GM15510 (cell line): Measurements from ENCODE around the gene STT3B.

ENCODE experiments used
- POLR2A ChIP-seq: IDR thresholded peaks from 3 replicates; pipeline ENCODE4 v1.6.1; 2011; ENCODE audit warnings: borderline replicate concordance; ENCODE audit not compliant: insufficient read length; ENCODE audit errors: extremely low read depth

The STT3B gene

DNA sequence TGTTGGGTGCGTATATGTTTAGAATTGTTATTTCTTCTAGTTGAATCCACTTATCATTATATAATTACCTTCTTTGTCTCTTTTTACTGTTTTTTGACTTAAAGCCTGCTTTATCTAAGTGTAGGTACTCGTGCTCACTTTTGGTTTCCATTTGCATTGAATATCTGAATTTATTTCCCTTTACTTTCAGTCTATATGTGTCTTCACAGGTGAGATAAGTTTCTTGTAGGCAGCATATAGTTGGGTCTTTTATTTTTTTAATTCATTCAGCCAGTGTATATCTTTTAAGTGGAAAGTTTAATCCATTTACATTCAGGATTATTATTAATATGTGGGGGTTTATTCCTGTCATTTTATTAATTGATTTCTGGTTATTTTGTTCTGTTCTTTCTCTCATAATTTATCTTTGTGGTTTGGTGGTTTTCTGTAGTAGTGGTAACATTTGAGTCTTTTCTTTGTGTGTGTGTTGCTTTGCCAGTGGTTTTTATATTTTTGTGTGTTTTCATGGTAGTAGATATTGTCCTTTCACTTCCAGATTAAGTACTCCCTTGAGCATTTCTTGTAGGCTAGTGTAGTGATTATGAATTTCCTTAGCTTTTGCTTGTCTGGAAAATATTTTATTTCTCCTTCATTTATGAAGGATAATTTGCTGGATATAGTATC, 27.3 kb downstream of the STT3B start:
- TF ChIP-seq POLR2A: no peak

DNA sequence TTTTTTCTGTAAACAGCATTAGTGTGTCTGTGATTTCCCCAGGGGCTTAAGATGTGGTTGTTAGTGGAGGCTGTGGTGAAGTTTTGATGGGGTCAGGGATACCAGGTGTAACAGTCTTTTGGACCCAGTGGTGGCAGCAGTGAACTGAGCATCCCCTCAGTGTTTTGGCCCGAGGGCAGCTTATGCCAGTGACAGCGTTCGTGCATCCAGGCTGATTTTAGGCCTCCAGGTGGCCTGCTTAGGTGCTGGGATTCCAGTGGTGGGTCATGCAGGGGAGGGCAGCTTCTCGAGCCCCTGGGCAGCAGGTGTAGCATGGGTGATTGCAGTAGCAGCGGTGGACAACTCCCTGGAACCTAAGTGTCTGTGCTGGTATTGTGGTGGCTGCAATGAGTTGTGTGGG, 29.2 kb downstream of the STT3B start:
- no peak for TF ChIP-seq POLR2A

DNA sequence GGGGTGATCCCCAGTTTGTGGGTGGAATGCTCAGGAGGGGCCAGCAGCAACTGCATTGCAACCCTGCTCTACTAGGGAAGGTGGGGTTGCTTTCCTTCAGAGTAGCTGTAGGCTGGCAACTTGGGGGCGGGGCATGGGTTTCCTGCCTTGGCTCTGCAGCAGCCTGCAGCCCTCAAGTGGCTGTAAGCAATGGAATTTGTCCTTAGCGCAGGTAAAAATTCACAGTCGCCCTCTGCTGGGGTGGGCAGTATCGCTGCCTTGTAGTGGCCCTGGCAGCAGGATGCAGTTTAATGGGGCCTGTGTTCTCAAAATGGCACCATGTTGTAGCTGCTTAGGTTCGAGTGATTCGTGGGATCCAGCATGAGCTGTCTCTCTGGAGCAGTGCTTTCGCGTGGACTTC, 29.8 kb downstream of the STT3B start:
- no peak for TF ChIP-seq POLR2A

DNA sequence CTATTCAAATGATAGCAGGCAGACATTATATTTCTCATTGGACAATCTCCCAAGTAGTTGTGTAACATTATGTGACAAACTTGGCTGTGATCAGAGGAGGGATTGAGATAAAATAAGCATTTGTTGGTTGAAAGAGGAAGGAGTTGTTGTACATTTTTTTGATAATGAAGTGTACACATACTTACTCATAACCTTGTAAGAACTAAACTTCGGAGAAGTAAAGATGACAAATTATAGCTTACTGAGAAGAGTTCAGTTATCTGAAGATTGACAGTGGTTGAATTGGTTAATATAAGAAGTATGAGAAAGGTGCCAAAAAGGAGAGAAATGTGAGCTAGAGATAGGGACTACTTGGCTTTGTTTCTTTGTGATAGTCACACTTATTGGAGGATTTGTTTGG, 32.6 kb downstream of the STT3B start:
- no peak for TF ChIP-seq POLR2A

DNA sequence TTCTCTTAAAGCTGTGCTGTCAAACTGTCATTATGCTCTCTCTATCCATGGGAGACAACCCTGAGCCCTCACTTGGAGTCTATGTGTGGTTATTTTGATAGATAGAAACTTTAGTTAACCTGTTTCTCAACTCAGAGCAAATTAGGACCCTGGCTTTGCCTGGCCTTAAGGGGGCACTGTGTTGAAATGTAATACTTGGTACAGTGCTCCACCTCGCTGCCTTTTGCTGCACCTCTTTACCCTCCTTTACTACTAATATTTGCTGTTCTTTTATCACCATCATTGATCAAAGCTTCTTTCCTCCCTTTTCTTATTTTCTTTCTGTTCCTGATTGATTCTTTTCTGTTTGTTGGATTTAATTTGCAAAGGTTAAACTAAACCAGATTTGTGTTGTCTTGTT, 34.3 kb downstream of the STT3B start:
- TF ChIP-seq POLR2A: no peak

DNA sequence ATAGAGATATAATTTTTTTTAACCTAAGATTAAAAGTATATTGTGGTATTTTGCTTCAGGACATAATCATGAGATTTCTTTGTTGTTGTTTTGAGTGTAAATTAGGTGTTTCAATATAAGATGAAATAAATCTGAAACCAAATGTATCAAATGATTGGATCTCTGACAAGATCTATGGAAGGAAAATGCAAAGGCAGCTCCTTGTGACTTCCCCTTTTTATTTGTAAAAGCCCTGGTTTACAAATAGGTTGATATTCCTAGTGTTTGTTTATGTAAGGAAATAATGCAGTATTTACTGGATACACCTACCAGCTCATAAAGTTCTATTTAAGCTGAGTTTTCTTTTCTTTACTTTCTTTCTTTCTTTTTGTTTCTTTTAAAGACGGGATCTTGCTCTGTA, 35.9 kb downstream of the STT3B start:
- TF ChIP-seq POLR2A: no peak

DNA sequence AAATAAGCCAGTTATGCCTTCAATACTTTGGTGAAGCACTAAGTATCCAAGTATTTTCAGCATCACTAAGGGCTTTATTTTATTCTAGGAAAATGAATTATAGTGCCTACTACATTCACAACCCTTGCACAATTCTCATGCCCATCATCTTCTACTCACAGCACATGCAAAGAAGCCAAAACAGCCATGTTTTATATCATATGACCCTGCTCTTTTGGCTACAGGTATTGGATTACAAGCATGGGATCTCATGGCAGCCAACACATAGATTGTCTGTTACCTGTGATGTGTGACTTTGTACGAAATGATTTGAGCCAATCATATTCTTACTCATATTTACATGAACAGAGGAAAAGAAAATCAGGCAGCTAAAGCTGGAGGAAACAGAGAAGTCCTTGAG, 38.6 kb downstream of the STT3B start:
- no peak for TF ChIP-seq POLR2A

DNA sequence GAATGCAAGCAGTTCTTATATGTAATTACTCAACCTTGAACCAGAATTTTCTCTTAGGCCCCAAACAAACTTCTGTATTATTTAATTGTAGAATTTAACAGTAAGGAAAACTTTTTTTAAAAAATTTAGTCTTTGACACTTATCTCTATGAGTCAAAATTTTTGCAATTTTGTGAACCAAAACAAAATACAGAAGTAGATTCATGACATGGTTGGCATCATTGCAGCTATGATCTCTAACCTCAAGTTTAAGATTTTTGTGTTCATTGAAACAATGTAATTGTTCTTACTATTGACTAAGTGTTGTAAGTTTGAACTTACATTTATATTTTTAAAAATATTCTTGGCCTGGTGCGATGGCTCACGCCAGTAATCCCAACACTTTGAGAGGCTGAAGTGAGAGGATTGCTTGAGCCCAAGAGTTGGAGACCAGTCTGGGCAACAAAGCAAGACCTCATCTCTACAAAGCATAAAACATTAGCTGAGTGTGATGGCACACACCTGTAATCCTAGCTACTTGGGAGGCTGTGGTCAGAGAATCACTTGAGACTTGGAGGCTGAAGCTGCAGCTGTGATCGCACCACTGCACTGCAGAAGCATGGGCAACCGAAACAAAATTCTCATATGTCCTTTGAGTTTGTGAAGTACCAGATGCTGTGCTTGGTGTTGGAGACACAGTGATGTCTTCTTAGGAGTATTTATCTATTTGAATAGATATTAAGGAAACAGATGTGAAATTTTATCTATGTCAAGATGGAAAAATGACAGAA, 39.7 kb downstream of the STT3B start:
- TF ChIP-seq POLR2A: no peak

DNA sequence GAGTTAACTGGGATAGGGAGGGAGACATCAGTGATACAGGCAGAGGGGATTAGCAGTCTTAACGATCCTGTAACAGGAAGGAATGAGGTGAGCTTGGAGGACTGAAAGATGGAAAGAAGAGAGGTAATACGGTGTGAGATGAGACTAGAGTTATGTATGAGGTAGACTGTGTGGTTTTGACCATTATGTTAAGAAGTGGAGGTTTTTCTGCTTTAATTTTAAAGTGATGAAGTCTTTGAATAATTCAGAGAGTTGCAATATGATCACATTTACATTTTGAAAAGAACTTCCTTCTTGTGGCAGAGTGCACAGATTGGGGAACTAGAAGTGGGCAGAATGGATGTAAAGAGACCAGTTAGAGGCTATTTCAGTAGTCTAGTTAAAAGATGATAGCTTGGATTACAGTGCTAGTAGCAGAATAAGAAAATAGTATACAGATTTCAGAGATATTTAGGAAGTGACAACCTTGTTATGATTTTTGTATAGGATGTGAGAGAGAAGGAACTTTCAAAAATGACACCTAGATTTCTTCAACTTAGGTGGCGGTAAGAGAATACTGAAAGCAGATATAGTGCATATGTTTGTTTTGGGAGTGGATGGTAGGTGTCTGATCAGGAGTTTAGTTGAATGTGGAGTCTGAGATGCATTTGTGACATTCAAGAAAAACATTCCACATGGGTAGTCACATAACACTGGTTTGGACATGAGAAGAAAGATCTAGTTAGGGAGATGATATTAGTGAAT, 40.5 kb downstream of the STT3B start:
- no peak for TF ChIP-seq POLR2A

DNA sequence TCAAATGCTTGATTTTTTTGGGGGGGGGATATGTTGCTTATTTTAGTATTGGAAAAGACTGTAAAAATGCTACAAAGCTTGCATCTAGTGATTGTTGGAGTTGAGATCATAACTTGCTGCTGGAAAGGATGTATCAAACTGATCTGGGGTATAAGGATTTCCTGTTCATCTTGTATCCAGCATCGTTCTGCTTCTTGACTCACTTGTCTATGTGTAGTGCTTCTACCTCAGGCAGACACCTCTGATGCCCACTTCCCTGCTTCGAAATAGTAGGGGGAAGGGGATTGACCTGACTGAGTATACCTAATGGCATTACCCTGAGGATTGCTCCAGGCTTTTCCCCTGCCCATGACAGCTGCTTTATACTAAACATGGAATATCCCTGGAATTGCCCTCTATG, 42.7 kb downstream of the STT3B start:
- no peak for TF ChIP-seq POLR2A

DNA sequence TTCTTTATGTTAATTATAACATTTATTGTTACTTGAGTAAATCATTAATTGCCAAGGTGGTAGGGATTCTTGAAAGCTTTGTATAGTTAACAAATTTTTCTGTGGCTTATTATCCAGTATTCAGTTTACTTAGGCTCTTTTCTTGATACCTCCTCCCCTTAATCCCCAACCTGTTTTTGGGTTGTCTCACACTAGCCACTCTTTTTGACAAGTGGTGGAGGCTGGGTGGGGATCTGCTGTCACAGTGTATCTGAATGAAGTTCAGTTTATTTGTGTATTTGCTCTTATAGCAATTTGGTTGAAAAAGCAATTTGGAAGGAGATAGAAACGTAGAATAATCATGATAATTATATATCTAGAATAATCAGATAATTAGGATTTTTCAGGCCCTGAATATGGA, 43.8 kb downstream of the STT3B start:
- TF ChIP-seq POLR2A: no peak

DNA sequence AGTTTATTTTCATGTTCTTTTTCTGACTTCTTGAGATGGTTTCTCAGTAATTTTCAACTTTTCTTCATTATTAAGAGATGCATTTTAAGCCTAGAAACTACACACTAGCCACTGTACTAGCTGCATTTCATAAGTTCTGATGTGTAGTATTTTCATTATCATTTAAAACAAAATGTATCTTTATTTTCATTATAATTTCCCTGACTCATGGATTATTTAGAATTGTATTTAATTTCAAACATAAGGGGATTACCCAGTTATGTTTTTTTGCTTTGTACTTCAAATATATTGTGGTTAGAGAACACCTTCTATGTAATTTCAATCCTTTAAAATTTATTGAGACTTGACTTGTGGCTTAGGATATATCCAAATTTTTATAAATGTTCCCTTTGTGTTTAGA, 44.5 kb downstream of the STT3B start:
- TF ChIP-seq POLR2A: no peak

DNA sequence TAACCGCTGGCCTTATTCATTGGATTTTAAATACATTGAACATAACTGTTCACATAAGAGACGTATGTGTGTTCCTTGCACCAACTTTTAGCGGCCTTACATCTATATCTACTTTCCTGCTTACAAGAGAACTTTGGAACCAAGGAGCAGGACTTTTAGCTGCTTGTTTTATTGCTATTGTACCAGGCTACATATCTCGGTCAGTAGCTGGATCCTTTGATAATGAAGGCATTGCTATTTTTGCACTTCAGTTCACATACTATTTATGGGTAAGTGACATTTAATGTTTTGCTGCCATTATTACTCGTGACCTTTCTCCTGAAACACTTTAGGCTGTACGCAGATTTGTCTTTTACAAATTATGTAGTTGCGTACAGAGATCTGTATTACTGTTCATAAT, 47.1 kb downstream of the STT3B start:
- no peak for TF ChIP-seq POLR2A

DNA sequence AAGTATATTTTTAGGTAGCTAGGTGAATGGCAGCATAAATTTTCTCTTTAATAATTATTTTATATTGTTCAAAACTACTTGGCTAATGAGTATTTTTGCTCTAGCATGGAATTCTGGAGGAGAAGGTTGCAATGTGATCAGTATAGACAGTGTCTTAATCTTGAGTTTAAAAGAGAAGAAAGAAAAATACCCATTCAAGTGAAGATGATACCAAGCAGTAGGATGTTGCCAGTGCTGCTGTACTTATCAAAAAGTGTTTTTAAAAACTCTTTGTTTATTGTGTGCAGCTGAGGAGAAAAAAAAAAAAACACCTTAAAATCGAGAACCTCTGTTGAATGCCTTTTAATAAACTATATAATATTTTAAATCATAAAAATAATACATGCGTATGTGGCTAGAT, 47.9 kb downstream of the STT3B start:
- no peak for TF ChIP-seq POLR2A

DNA sequence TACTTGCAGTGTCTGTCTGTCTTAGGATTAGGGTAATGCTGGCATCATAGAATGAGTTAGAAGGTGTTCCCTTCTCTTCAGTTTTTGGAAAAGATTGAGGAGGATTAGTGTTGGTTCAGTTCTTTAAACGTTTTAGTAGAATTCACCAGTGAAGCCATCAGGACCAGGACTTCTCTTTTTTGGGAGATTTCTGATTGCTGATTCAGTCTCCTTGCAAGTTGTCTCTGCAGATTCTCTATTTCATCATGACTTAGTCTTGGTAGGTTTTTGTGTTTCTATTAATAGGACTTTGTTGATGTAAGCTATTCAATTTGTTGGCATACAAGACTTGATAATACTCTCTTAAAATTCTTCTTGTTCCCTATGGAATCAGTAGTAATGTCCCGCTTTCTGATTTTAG, 48.9 kb downstream of the STT3B start:
- TF ChIP-seq POLR2A: no peak

DNA sequence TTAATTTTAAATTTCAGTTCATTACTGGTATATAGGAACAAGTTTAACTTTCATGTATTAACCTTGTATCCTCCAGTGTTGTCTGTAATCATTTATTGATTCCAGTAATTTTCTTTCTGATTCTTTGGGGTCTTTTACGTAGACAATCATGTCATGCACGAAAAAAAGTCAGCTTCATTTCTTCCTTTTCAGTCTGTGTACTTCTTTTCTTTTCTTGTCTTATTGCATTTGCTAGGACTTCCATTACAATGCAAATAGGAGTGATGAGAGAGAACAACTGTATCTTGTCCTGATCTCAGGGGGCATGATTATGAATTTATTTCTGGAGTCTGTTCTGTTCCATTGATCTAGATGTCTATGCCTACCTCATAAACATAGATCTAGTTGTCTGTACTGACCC, 56.5 kb downstream of the STT3B start:
- TF ChIP-seq POLR2A: no peak
